Smooth muscle cell (in vitro differentiated cells): ENCODE data around the gene SMIM41. TPM values are rescaled to one million over a fixed set of nuclear protein-coding genes. Genes with fewer than 3 reads are reported as not detected.

ENCODE experiments used
- DNase-seq: peaks from one replicate; lab custom pipeline; 2025; ENCODE audit not compliant: unreplicated experiment; lab: John Stamatoyannopoulos, UW
- H2AFZ ChIP-seq: fragments of 200-600 bp; sonication (generic); 2 replicates; pipeline ENCODE4 v1.6.0; 2016; ENCODE audit warnings: antibody characterized with exemption, low read depth, mild to moderate bottlenecking
- H3F3A ChIP-seq: fragments of 200-600 bp; sonication (generic); 2 replicates; pipeline ENCODE4 v1.6.0; 2017; ENCODE audit warnings: antibody characterized with exemption, low read depth
- H3K27ac ChIP-seq: fragments of 200-600 bp; sonication (generic); 2 replicates; pipeline ENCODE4 v1.5.1; 2016; ENCODE audit warnings: low read depth, mild to moderate bottlenecking
- H3K27me3 ChIP-seq: fragments of 200-600 bp; sonication (generic); 2 replicates; pipeline ENCODE4 v1.6.1; 2016; ENCODE audit warnings: low read depth, mild to moderate bottlenecking
- H3K36me3 ChIP-seq: fragments of 200-600 bp; sonication (generic); 2 replicates; pipeline ENCODE4 v1.5.1; 2016; ENCODE audit warnings: low read depth
- H3K4me1 ChIP-seq: fragments of 200-600 bp; sonication (generic); 2 replicates; pipeline ENCODE4 v1.5.1; 2016; ENCODE audit warnings: low read depth
- H3K4me2 ChIP-seq: fragments of 200-600 bp; sonication (generic); 2 replicates; pipeline ENCODE4 v1.6.0; 2016; ENCODE audit warnings: mild to moderate bottlenecking
- H3K4me3 ChIP-seq: fragments of 200-600 bp; sonication (generic); 2 replicates; pipeline ENCODE4 v1.5.1; 2016; ENCODE audit warnings: mild to moderate bottlenecking
- H3K79me2 ChIP-seq: fragments of 200-600 bp; sonication (generic); 2 replicates; pipeline ENCODE4 v1.6.0; 2016; ENCODE audit warnings: low read depth, mild to moderate bottlenecking
- H3K9ac ChIP-seq: fragments of 200-600 bp; sonication (generic); 2 replicates; pipeline ENCODE4 v1.6.0; 2016; ENCODE audit warnings: low read depth
- H3K9me3 ChIP-seq: fragments of 200-600 bp; sonication (generic); replicated peaks from 2 replicates; pipeline ENCODE4 v1.5.1; 2016; ENCODE audit warnings: low read depth
- H4K20me1 ChIP-seq: fragments of 200-600 bp; sonication (generic); 2 replicates; pipeline ENCODE4 v1.6.0; 2016; ENCODE audit warnings: low read depth
- CTCF ChIP-seq: fragments of 200-600 bp; sonication (generic); IDR thresholded peaks from 2 replicates; pipeline ENCODE4 v1.5.1; 2017; ENCODE audit warnings: borderline replicate concordance, mild to moderate bottlenecking, antibody characterized with exemption; ENCODE audit not compliant: insufficient read depth, poor library complexity, severe bottlenecking
- WGBS: methylation state at CpG from one replicate; pipeline ENCODE4 v1.1.7; 2016; ENCODE audit warnings: low lambda C conversion rate; 5-methylcytosine and 5-hydroxymethylcytosine counted together
- polyA plus RNA-seq: library from polyadenylated mRNA; unstranded; fragments of >200 nt; fragmentation: Nextera tagmentation; extraction: Ambion mirVana; gene quantifications from 2 replicates; pipeline ENCODE4 v1.2.1, GENCODE V29; 2016
- total RNA-seq: library from RNA; depleted of rRNA; stranded (reverse); fragments of >200 nt; gene quantifications from 2 replicates; pipeline ENCODE4 v1.2.3, GENCODE V29; 2014

SMIM41 gene
- total and polyA plus RNA-seq, 2 experiments from 2014 or later: not detected

GRCh38 chr12:52033446-52034140, 45.9 kb upstream of the SMIM41 start:
- Histone ChIP-seq H2AFZ (peak overlapping the region; percentile 15), H3K27me3 (no peaks in the 10 kb centered on the region), H3K9me3 (no peaks in the 10 kb centered on the region), H3K4me3 (peak overlapping the region; percentile 40), H3K79me2 (peaks cover 8% of the 10 kb centered on the region), H3F3A (peaks cover 29% of the 10 kb centered on the region), H3K27ac (peak overlapping the region; percentile 94), H3K4me2 (peak overlapping the region; percentile 79), H4K20me1 (peaks cover 5% of the 10 kb centered on the region), H3K4me1 (peaks cover 36% of the 10 kb centered on the region), H3K9ac (peak overlapping the region; percentile 86), H3K36me3 (no peaks in the 10 kb centered on the region)
- no peak for DNase-seq
- WGBS: 78% methylated on average over 13 of the region's 13 CpGs
- no peak for TF ChIP-seq CTCF

GRCh38 chr12:52035190-52035589, 44.3 kb upstream of the SMIM41 start:
- H3K4me3 ChIP-seq: no peak overlapping the region
- H2AFZ ChIP-seq: no peak overlapping the region
- WGBS: 85% methylated on average over 4 of the region's 4 CpGs
- DNase-seq: no peak
- H3K4me1 ChIP-seq: peaks cover 28% of the 10 kb centered on the region
- H3K4me2 ChIP-seq: no peak overlapping the region
- no peaks in the 10 kb centered on the region for H3K27me3 ChIP-seq
- no peaks in the 10 kb centered on the region for H3K9me3 ChIP-seq
- H4K20me1 ChIP-seq: peaks cover 21% of the 10 kb centered on the region
- H3K36me3 ChIP-seq: no peaks in the 10 kb centered on the region
- peaks cover 24% of the 10 kb centered on the region for H3K79me2 ChIP-seq
- peaks cover 29% of the 10 kb centered on the region for H3F3A ChIP-seq
- TF ChIP-seq CTCF: no peak
- H3K9ac ChIP-seq: no peak overlapping the region
- H3K27ac ChIP-seq: peak overlapping the region; percentile 70

- Histone ChIP-seq H3K9ac (no peak overlapping the region), H3K79me2 (peaks cover 28% of the 10 kb centered on the region), H3K4me2 (peak overlapping the region; percentile 85), H3F3A (peaks cover 29% of the 10 kb centered on the region), H2AFZ (no peak overlapping the region), H4K20me1 (peaks cover 28% of the 10 kb centered on the region), H3K36me3 (no peaks in the 10 kb centered on the region), H3K27me3 (no peaks in the 10 kb centered on the region), H3K4me1 (peaks cover 27% of the 10 kb centered on the region), H3K9me3 (no peaks in the 10 kb centered on the region), H3K4me3 (no peak overlapping the region), H3K27ac (peak overlapping the region; percentile 70)
- DNase-seq: no peak
- 89% methylated on average over 2 of the region's 2 CpGs for WGBS
- TF ChIP-seq CTCF: no peak
Observed at GRCh38 chr12:52035926-52036325, 43.6 kb upstream of the SMIM41 start.
